Caki2 (cell line): Measurements from ENCODE around the gene ZP2. TPM values are rescaled to one million over a fixed set of nuclear protein-coding genes. Genes with fewer than 3 reads are reported as not detected.
"Not testable (repeated sequence)": the region's sequence is repeated elsewhere in the genome, so short reads cannot be mapped to it uniquely, and the experiment has no call there.

Experiments used
- DNase-seq: peaks from one replicate; pipeline ENCODE4 v3.0.0-alpha.2; 2015; ENCODE audit warnings: low read depth
- in situ Hi-C: cut with HindIII; loops from 2 replicates; pipeline ENCODE4 v1.10.0; 2016; ENCODE audit warnings: low sequenced_read_pairs, low pct_unique_long_range_greater_than_20kb, mixed read lengths
- total RNA-seq: library from RNA; depleted of rRNA; stranded (reverse); fragments of >200 nt; shearing (Covaris generic); gene quantifications from 2 replicates; pipeline ENCODE4 v1.2.3, GENCODE V29; 2014; ENCODE audit warnings: low replicate concordance; rRNA removed

Gene ZP2
- total RNA-seq: not detected in 2 replicates

- no peak for DNase-seq
- in situ Hi-C loops: no loop called here
Observed at GRCh38 chr16:21211486-21211885, at the start of gene ZP2. Gene ZP2, minus strand, starts transcription at chr16:21211574. Its CDS starts 27 bp downstream, at chr16:21211547.

GRCh38 chr16:21257284-21257683, 45.9 kb upstream of the ZP2 start:
- no peak for DNase-seq
- in situ Hi-C loops: loop anchor here (10.0 kb wide), 1 partner anchor 48 kb away; no protein-coding TSS in a partner anchor

DNA sequence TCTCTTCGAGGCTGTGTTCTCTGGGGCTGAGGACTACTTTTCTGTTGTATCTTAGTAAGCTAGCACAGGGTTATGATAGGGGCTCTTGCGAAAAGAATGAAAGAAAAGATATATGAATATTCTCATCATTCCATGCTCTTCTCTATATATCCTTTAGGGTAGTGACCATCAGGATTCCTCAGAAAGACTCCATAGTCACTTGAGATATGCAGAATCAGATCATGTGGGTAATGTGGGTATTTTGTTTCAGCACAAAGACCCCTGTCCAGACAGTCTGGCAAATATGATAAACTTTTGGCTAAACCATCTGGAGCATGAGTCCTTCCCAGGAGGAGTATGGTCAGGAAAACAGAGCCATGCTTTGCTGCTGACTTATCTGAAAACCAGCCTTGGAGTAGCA, 45.3 kb upstream of the ZP2 start:
- in situ Hi-C loops: loop anchor here (10.0 kb wide), 1 partner anchor 48 kb away; no protein-coding TSS in a partner anchor

DNA sequence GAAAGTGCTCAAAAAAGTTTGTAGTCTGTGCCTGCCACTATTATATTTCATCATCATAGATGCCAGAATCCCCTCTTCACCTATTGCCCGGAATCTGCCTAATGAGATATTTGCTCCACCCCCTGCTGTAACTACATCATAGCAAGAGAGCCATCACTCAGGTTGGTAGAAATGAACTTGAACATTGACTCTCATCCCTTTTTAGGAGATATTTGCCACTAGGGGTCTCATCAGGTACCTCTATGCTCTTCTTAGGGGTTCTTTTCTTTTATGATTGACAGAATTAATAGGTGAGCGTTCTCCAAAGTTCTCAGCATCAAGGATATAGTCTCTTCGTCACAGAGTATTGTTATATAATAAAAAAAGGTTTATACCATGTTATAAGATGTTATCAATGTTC, 42.1 kb upstream of the ZP2 start:
- in situ Hi-C loops: loop anchor here (10.0 kb wide), 1 partner anchor 51 kb away; no protein-coding TSS in a partner anchor
- DNase-seq: no peak

More for the DNA sequence above, 45.3 kb upstream of the ZP2 start:
- DNase-seq: no peak

DNA sequence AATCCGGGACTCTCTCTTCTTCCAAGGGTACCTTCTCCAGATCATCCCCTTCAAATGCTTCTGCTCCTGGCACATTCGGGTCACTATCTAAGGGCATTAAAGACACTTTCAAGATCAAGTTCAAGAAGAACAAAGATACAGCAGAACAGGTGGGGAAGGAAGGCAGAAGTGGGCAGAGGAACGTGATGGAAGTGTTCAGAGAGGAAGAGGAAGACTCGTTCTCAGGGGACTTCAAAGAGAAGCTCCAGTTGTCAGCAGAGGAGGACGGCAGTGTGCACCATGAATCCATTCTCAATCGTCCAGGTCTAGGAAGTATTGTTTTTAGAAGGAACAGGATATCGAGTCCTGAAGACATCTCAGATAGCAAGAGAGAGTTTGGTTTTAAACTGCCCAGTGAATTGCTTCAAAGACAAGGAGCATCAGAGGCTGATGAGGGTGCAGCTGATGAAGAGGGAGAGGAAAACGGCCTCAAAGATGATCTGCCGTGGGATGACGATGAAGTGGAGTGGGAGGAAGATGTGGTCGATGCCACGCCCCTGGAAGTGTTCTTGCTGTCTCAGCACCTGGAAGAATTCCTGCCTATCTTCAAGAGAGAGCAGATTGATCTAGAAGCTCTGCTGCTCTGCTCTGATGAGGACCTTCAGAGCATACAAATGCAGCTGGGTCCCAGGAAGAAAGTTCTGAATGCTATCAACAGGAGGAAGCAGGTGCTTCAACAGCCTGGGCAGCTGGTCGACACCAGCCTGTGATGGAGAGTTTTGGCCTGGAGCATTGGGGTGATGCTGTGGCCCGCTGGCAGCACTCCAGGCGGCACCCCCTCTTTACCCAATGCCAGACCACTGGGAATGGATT, 38.9 kb upstream of the ZP2 start:
- in situ Hi-C loops: loop anchor here (10.0 kb wide), 1 partner anchor 55 kb away; no protein-coding TSS in a partner anchor
- no peak for DNase-seq

GRCh38 chr16:21248179-21248578, 36.8 kb upstream of the ZP2 start:
- DNase-seq, in situ Hi-C loops: not testable (repeated sequence)

- DNase-seq: no peak
- in situ Hi-C loops: no loop called here
Observed at GRCh38 chr16:21244518-21245215, 33.3 kb upstream of the ZP2 start.

GRCh38 chr16:21242756-21243155, 31.4 kb upstream of the ZP2 start:
- DNase-seq: no peak

DNA sequence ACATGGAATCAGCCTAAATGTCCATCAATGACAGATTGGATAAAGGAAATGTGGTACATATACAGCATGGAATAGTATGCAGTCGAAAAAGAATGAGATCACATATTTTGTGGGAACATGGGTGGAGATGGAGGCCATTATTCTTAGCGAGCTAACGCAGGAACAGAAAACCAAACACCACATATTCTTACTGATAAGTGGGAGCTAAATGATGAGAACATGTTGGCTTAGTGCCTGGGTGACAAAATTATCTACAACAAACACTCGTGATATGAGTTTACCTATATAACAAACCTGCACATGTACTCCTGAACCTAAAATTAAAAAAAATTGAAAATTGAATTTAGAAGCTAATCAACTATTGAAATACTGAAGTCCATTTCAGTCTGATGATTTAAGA, 28.3 kb upstream of the ZP2 start:
- no peak for DNase-seq
- in situ Hi-C loops: no loop called here

More at GRCh38 chr16:21242756-21243155, 31.4 kb upstream of the ZP2 start:
- in situ Hi-C loops: no loop called here

GRCh38 chr16:21236831-21237230, 25.5 kb upstream of the ZP2 start:
- in situ Hi-C loops: no loop called here
- DNase-seq: no peak

DNA sequence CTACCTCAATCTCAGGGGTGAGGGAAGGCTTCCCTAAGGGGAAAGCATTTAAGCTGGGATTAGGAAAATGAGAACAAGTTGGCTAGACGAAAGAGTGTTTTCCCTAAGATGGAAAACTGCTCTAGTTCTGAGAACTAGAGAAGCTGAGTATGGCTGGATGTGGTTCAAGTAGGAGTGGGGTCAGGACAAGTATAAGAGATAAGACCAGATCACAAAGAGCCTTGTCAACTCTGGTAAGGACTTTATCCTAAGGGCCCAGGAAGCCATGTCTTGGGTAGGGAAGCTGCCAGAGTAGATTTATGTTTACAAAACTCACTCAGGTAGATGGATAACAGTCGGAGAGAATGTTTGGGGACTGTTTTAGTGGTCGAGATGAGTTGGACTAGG, 23.8 kb upstream of the ZP2 start:
- DNase-seq: no peak
- in situ Hi-C loops: no loop called here

GRCh38 chr16:21233521-21234150, 22.3 kb upstream of the ZP2 start, which contains the start of gene ANKS4B:
Gene ANKS4B, plus strand, starts transcription at chr16:21233699. Its CDS starts 39 bp downstream, at chr16:21233738.
- in situ Hi-C loops: no loop called here
- DNase-seq: no peak

DNA sequence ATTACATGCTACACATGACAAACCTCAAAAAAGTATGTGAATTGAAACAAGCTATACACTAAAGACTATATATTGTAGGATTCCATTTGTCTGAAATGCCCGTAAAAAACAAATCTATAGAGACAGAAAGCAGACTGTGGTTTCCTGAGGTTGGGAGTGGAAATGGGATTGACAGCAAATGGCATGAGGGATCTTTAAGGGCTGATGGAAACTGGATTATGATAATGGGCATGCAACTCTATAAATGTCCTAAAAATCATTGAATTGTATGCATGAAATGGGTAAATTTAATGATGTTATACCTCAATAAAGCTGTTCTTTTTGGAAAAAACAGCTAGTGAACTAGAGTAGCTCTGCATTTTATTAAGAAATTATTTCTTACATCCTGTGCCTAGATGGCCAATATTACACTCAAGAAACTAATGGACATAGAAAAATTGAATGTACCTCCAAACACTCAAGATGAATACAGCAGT, 21.7 kb upstream of the ZP2 start:
- in situ Hi-C loops: no loop called here
- DNase-seq: no peak

DNA sequence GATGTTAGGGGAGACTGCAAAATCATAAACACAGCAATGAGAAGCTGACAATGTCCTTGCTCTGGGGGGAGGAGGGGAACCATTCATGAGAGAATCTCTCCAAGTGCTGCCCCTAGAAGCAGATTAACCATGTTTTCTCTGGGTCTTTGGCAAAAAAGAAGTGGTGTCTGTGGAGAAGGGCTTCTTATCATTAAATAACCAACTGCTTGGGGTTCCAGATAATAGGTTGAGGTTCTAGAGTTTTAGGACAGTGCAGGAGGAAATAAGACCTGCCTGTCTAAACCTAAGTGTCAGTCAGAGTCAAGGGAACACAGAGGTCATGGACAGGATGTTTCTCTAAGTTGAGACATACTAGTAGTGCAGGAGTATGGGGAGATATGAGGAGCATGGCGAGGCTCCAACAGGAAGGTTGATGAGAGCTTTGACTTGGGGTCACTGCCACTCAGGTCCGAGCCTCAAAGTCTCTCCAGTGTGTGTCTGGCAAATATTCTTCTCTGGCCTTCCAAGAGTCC, 17.0 kb upstream of the ZP2 start:
- DNase-seq: no peak
- in situ Hi-C loops: no loop called here

GRCh38 chr16:21227866-21228265, 16.5 kb upstream of the ZP2 start:
- no peak for DNase-seq

GRCh38 chr16:21226749-21227148, 15.4 kb upstream of the ZP2 start:
- in situ Hi-C loops: no loop called here
- DNase-seq: no peak

More at GRCh38 chr16:21227866-21228265, 16.5 kb upstream of the ZP2 start:
- in situ Hi-C loops: no loop called here

- in situ Hi-C loops: no loop called here
- DNase-seq: no peak
Observed at GRCh38 chr16:21224800-21225199, 13.4 kb upstream of the ZP2 start.

DNA sequence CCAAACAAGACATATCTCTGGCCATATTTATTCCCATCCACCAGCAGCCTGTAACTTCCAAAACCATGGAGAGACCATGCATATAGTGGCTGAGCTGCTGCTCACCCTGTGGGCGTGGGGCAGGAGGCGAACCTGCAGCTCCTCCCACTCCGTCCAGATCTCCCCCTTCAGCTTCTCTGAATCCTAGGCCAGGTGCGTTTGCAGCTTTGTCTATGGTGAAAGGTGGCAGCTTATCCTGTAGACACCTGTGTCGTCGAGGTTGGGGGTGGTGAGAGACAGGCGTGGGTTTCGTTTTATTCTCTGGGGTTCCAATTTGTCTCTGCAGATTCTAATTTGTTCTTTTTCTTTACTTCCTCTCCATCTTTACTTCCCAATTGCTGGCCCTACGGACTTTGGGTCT, 12.4 kb upstream of the ZP2 start:
- in situ Hi-C loops: no loop called here
- no peak for DNase-seq
